ENCODE results near the gene YY1.
"Not testable (repeated sequence)": the region's sequence is repeated elsewhere in the genome, so short reads cannot be mapped to it uniquely, and the experiment has no call there.

YY1 gene

DNA sequence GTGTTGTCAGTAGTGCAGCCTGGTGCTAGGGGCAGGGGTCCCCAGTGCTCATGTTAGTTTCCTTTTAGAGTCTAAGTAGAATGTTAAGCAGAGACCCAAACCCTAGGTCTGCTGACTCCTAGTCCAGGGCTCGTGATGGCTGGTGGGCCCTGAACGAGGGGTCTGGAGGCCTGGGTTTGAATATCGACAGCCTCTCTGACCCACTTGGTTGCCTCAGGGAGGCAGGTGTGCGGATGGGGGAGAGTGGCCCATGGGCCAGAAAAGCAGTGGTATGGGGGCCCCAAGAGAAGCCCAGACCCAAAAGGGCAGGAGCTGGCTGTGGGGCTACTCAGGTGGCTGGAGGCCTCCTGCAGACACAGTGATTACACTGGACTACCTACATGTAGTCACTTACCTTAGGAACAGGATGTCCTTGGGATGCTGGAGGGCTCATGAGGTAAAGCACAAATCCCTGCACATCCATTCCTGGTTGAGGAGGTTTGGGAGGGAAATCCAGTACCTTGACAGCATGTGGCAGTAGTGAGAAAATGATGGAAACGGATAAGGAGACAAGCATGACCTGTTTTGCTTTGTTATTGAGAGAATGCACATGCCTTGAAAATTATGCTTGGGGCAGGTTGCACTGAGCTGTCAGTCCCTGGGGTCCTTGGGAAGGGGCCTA, 69.0 kb downstream of the YY1 start:
- Histone ChIP-seq H4K20me1 (peaks cover 46% of the 10 kb centered on the region), H3K9me3 (no peaks in the 10 kb centered on the region), H3K27me3 (no peaks in the 10 kb centered on the region), H3K9ac (peak overlapping the region; percentile 99), H3K4me2 (peak overlapping the region; percentile 98), H3K4me1 (peaks cover 76% of the 10 kb centered on the region), H3K4me3 (peak overlapping the region; percentile 100), H3K36me3 (peaks cover 7% of the 10 kb centered on the region), H3K27ac (peak overlapping the region; percentile 98)
- no peak for TF ChIP-seq Cebpa-rat (IDR thresholded peaks at IDR 0.05)

DNA sequence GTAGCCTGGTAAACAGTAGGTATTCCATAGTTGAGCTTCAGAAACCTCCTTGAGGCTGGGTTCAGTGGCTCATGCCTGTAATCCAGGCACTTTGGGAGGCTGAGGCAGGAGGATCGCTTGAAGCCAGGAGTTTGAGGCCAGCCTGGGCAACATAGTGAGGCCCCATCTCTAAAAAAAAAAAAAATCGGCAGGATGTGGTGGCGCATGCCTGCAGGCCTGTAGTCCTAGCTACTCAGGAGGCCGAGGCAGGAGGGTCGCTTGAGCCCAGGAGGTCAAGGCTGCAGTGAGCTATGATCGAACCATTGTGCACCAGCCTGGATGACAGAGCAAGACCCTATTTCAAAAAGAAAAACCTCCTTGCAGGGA, 69.5 kb downstream of the YY1 start:
- H3K9me3 ChIP-seq, H3K36me3 ChIP-seq, H3K27me3 ChIP-seq: not testable (repeated sequence)
- Histone ChIP-seq H3K4me3 (peak overlapping the region; percentile 100), H4K20me1 (peaks cover 41% of the 10 kb centered on the region), H3K9ac (peak overlapping the region; percentile 99), H3K4me2 (peak overlapping the region; percentile 98), H3K4me1 (peaks cover 77% of the 10 kb centered on the region), H3K27ac (peak overlapping the region; percentile 98)

DNA sequence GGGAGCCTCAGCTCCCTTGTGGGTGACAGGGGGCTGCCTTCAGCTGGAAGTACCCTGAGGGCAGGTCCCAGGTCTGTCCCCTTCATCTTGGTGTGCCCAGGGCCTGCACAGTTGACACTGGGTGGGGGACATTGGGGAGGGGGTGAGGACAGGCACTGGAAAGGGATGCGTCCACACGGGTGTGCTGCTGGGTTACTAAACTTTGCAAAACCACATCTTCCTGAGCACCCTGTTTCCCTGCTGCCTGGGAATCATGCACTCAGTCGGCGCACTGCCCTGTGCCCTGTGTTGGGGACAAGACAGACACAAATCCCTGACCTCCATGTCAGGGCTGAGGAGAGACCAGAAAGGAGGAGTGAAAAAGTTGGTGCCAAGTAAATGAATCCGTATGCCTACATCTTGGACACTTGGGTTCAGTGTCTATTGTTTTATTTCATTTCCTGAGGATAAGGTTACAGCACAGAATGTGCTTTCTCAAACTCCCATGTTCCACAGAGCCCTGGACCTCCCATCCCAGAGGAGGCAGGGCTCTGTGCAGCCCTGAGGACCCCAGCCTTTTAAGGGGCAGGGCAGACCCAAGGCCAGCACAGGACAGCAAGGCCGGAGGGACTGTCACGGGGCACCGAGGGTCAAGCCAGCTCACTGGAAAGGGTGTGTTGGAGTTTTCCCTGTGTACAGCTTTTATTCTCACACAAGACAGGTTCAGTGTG, 70.2 kb downstream of the YY1 start:
- Histone ChIP-seq H3K9me3 (no peaks in the 10 kb centered on the region), H3K27ac (peak overlapping the region; percentile 98), H3K4me3 (0 out of 2 replicates have a peak overlapping the region, but pooled peaks have one; percentile 100), H3K4me2 (peak overlapping the region; percentile 98), H3K4me1 (peaks cover 73% of the 10 kb centered on the region), H3K9ac (peak overlapping the region; percentile 99), H3K36me3 (peaks cover 3% of the 10 kb centered on the region), H4K20me1 (peaks cover 33% of the 10 kb centered on the region), H3K27me3 (no peaks in the 10 kb centered on the region)
- no peak for TF ChIP-seq Cebpa-rat (IDR thresholded peaks at IDR 0.05)

DNA sequence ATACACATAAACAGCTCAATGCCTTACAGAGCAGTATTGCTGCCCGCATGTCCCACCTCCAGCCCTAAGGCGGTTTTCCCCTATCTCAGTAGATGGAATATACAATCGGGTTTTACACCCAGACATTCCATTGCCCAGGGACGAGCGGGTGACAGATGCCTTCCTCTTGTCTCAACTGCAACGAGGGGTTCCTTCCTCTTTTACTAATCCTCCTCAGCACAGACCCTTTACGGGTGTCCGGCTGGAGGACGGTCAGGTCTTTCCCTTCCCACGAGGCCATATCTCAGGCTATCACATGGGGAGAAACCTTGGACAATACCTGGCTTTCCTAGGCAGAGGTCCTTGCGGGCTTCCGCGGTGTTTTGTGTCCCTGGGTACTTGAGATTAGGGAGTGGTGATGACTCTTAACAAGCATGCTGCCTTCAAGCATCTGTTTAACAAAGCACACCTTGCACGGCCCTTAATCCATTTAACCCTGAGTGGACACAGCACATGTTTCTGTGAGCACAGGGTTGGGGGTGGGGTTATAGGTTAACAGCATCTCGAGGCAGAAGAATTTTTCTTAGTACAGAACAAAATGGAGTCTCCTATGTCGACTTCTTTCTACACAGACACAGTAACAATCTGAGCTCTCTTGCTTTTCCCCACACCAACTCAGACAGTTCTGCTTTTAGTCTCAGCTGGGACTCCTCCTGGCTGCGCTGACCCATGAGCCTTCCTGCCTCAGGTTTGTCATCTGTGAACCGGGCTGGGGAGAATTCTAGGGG, 73.3 kb downstream of the YY1 start:
- H3K27me3 ChIP-seq, H3K36me3 ChIP-seq, H3K4me3 ChIP-seq, H3K9me3 ChIP-seq, H3K9ac ChIP-seq: not testable (repeated sequence)
- peaks cover 13% of the 10 kb centered on the region; the same call in 1 of the 2 replicates for H4K20me1 ChIP-seq
- H3K27ac ChIP-seq: peak overlapping the region; percentile 35; the same call in 1 of the 2 replicates
- peak overlapping the region; percentile 60 for H3K4me2 ChIP-seq
- peaks cover 65% of the 10 kb centered on the region for H3K4me1 ChIP-seq

DNA sequence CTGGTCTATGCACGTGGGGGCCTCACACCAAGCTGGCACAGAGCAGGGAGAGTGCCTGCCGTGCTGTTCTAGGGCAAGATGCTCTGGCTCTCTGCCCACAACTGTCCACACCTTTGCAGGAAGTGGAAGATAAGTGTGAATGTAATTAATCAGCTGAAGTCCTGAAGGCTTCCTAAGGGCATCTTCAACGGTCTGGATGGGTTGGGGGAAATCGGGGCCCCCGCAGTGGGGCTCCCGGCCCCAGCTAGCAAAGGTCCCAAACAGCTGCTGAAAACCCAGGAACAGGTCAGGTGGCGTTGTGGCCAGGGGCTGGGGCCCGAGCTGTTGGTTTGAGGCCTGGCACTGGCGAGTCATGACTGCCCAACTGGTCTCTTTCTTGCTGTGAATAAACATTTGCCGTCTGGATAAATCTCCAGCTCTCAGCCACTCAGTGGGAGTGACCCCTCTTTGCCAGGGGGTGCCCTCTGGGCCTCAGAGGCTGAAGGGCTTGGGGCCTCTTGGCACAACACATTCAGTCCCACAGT, 74.0 kb downstream of the YY1 start:
- no peak for TF ChIP-seq Cebpa-rat (IDR thresholded peaks at IDR 0.05)
- Histone ChIP-seq H3K27me3 (no peaks in the 10 kb centered on the region), H3K27ac (no peak overlapping the region), H3K9me3 (no peaks in the 10 kb centered on the region), H4K20me1 (peaks cover 7% of the 10 kb centered on the region; the same call in 1 of the 2 replicates), H3K36me3 (no peaks in the 10 kb centered on the region), H3K4me2 (peak overlapping the region; percentile 60), H3K4me3 (no peak overlapping the region), H3K9ac (no peak overlapping the region), H3K4me1 (peaks cover 63% of the 10 kb centered on the region)

DNA sequence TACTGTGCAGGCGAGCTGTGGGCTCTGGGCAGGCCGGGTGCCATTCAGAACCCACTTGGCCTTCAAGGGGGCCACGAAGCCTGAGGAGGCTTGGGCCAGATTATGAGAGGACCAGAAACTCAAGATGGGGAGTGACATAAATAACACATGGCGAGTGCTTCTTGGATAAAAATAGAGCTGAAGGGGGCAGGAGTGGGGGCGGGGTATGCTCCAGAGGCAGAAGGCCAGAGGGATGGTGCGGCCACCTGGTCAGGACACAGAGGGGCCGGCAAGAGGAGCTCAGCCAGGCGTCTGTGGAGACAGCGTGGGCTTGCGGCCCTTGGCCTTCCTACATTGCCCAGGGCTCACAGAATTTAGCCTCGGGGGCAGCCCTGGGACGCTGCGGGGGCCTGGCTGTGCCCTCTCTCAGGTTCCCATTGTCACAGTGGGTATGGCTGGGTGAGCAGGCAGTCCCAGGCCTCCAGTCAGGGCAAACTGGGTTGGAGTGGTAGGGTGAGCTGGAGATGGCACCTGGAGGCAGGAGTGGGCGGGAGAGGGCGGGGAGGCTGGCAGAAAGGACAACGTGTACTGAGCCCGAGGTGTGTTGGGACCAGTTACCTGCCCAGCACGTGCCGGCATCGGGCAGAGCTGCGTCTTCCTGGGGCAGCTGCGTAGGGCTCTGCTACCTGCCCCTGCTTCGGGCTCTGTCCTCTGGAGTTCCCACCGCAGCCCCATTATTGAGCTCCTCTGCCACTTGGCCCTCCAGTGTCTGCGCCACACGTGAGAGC, 74.7 kb downstream of the YY1 start:
- H3K9me3 ChIP-seq: no peaks in the 10 kb centered on the region
- H3K4me3 ChIP-seq: no peak overlapping the region
- peaks cover 63% of the 10 kb centered on the region for H3K4me1 ChIP-seq
- no peak overlapping the region for H3K9ac ChIP-seq
- no peaks in the 10 kb centered on the region for H3K27me3 ChIP-seq
- no peak for TF ChIP-seq Cebpa-rat (IDR thresholded peaks at IDR 0.05)
- peak overlapping the region; percentile 60 for H3K4me2 ChIP-seq
- H4K20me1 ChIP-seq: 0 out of 2 replicates have a peak, but pooled peaks cover under 1% of the 10 kb centered on the region
- no peaks in the 10 kb centered on the region for H3K36me3 ChIP-seq
- no peak overlapping the region for H3K27ac ChIP-seq

DNA sequence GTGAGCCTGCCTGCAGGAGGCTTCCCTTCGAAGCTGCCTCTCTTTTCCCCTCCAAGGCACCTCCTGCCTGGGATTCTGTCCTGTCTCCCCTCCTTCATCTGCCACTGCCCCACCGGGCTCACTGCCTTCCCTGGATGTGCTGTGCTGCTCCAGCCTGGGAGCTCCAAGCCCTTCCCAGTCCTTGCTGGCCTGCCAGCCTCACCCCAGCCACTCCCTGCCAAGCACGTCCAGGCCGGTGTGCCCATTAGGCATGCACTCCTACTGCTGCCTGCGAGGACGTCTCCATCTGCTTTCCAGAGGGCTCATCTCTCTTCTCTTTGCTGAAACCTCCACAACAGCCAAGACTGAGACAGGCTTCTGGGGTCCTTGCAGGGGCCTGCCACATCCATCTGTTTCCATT, 75.8 kb downstream of the YY1 start:
- Histone ChIP-seq H3K9ac (no peak overlapping the region), H4K20me1 (no peaks in the 10 kb centered on the region), H3K9me3 (no peaks in the 10 kb centered on the region), H3K4me1 (peaks cover 52% of the 10 kb centered on the region), H3K36me3 (no peaks in the 10 kb centered on the region), H3K27ac (no peak overlapping the region), H3K4me2 (no peak overlapping the region), H3K4me3 (no peak overlapping the region), H3K27me3 (no peaks in the 10 kb centered on the region)
- TF ChIP-seq Cebpa-rat (IDR thresholded peaks at IDR 0.05): no peak

DNA sequence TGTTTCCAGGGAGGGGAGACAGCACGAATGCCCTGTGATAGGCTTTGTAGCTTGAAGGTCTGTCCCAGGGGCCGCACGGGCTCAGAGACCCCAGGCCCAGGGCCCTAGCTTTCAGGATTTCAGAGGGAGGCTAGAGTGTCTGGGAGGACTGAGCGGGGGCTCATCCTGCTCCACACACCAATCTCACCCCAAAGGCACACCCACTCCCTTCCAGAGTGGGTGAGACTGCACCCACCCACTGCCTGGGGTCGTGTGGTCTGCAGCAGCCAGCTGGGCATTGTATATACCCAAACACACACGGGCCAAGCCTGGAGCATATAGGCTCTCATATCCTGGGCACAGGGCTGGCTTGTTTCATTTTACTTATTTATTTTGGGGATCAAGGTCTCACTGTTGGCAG, 78.4 kb downstream of the YY1 start:
- no peak for TF ChIP-seq Cebpa-rat (IDR thresholded peaks at IDR 0.05)
- Histone ChIP-seq H3K9me3 (no peaks in the 10 kb centered on the region), H3K4me3 (no peak overlapping the region), H3K9ac (no peak overlapping the region), H3K27ac (no peak overlapping the region), H3K27me3 (no peaks in the 10 kb centered on the region), H3K36me3 (no peaks in the 10 kb centered on the region), H3K4me2 (peak overlapping the region; percentile 64), H4K20me1 (no peaks in the 10 kb centered on the region), H3K4me1 (peaks cover 35% of the 10 kb centered on the region)

Data from BLaER1 (cell line).